NT2/D1 (cell line): ENCODE measurements around the gene TMPRSS9.
A peak's percentile ranks its signal among the peaks of the same experiment; 100 is the strongest.
"Not testable (repeated sequence)": the region's sequence is repeated elsewhere in the genome, so short reads cannot be mapped to it uniquely, and the experiment has no call there.

Source experiments
- DNase-seq: peaks from one replicate; pipeline ENCODE4 v3.0.0-alpha.2; 2011; ENCODE audit warnings: low read depth, low spot score
- H3K27me3 ChIP-seq: 2 replicates; pipeline ENCODE4 v1.6.0; 2011; ENCODE audit warnings: mild to moderate bottlenecking; ENCODE audit not compliant: insufficient read length, insufficient read depth
- H3K36me3 ChIP-seq: 2 replicates; pipeline ENCODE4 v1.6.1; 2011; ENCODE audit warnings: mild to moderate bottlenecking, low read length, mixed read lengths; ENCODE audit not compliant: insufficient read depth, insufficient read length
- H3K4me1 ChIP-seq: 2 replicates; pipeline ENCODE4 v1.5.1; 2011; ENCODE audit not compliant: insufficient read depth, insufficient read length
- H3K4me3 ChIP-seq: 2 replicates; pipeline ENCODE4 v1.5.1; 2011; ENCODE audit warnings: low read depth; ENCODE audit not compliant: insufficient read length
- H3K9ac ChIP-seq: 2 replicates; pipeline ENCODE4 v1.6.0; 2011; ENCODE audit warnings: low read depth; ENCODE audit not compliant: insufficient read length
- H3K9me3 ChIP-seq: 2 replicates; pipeline ENCODE4 v1.5.1; 2011; ENCODE audit warnings: mild to moderate bottlenecking, low read length; ENCODE audit not compliant: insufficient read depth
- SUZ12 ChIP-seq: IDR thresholded peaks from 2 replicates; pipeline ENCODE4 v1.6.1; 2011; ENCODE audit not compliant: insufficient read length, insufficient read depth; ENCODE audit errors: extremely low read depth
- YY1 ChIP-seq: IDR thresholded peaks from 2 replicates; pipeline ENCODE4 v1.6.1; 2011; ENCODE audit not compliant: insufficient read length, insufficient read depth
- ZNF274 ChIP-seq: IDR thresholded peaks from 2 replicates; pipeline ENCODE4 v1.6.1; 2011; ENCODE audit warnings: mild to moderate bottlenecking, low read depth, low read length

TMPRSS9 gene

DNA sequence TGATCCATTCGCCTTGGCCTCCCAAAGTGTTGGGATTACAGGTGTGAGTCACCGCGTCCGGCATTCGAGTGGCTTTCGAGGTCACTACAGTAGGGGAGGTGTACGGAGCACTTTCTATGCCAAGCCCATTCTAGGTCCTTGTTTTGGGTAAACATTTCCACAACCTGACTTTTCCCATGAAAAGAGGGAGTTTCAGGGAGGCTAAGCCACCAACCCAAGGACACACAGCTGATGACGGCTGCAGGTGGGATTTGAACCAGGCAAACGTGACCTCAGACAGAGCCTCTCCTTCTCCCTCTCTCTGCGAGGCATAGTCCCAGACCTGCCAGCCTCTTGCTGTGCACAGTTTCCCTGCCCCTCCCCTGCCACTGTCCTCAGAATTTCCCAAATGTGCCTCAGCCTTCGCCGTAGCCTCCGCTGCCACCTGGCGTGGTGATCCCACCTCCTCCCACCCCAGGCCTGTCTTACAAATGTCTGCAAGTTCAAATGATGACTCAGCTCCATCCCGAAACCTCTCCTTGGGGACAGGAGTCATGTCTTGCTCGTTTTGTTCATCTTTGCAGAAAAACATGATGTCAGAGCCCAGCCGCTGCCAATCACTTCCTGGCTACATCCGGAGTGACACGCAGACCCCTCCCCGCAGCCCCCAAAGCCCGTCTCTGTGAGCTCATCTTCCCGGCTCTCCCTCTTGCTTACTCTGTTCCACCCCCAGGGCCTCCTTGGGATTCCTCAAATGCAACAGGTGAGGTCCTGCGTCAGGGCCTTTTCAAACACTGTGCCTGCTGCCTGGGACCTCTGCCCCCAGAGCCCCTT is 109.2 kb downstream of the TMPRSS9 start:
- Histone ChIP-seq H3K9me3 (no peaks in the 10 kb centered on the region), H3K4me3 (peak overlapping the region; percentile 0), H3K27me3 (no peaks in the 10 kb centered on the region), H3K4me1 (peaks cover 8% of the 10 kb centered on the region), H3K9ac (peak overlapping the region; percentile 44), H3K36me3 (no peaks in the 10 kb centered on the region)
- no peak for DNase-seq
- TF ChIP-seq YY1, result no peak
- no peak for TF ChIP-seq SUZ12
- no peak for TF ChIP-seq ZNF274

DNA sequence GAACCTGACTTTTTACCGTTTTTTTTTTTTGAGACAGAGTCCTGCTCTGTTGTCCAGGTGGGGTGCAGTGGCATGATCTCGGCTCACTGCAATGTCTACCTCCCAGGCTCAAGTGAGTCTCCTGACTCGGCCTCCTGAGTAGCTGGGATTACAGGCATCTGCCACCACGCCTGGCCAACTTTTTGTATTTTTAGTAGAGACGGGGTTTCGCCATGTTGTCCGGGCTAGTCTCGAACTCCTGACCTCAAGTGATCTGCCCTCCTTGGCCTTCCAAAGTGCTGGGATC is 109.8 kb downstream of the TMPRSS9 start:
- not testable (repeated sequence) for H3K36me3 ChIP-seq, H3K4me1 ChIP-seq, H3K27me3 ChIP-seq, H3K9ac ChIP-seq, DNase-seq, H3K4me3 ChIP-seq, H3K9me3 ChIP-seq

DNA sequence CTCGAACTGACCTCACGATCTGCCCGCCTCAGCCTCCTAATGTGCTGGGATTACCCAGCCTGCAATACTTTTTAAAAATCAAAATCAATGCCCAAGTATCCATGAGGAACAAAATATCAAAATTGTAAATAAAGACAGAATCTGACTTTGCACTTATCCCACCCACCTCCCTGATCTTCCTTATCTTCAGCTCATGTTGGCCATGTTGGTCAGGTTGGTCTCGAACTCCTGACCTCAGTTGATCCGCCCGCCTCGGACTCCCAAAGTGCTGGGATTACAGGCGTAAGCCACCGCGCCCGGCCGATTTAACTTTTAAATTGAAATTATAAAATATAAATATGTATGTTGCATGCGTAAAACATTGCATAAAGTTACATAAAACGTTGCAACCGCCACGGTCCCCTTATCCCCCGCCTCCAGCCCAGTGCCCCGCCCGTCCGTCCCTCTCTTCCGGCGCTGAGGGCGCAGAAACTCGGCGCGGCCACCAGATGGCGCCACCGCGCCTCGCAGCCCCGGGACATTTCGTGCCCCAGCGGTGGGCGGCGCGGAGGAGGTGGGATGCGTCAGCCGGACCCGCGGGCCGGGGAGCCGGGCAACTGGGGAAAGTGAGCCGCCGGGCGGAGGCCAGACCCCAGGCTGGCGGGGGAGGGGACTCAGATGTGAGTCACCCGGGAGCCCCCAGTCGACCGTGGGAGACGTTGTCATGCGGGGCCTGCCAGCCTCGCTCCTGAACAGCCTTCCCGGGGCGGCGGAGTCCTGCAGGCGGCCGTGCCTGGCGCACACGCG is 114.4 kb downstream of the TMPRSS9 start:
- Histone ChIP-seq H3K9me3 (no peaks in the 10 kb centered on the region), H3K4me1 (peaks cover 4% of the 10 kb centered on the region), H3K9ac (peak overlapping the region; percentile 71), H3K27me3 (no peaks in the 10 kb centered on the region), H3K36me3 (peaks cover 23% of the 10 kb centered on the region), H3K4me3 (peak overlapping the region; percentile 42)
- TF ChIP-seq ZNF274 (no peak), YY1 (no peak), SUZ12 (no peak)
- peak; percentile 83 for DNase-seq

DNA sequence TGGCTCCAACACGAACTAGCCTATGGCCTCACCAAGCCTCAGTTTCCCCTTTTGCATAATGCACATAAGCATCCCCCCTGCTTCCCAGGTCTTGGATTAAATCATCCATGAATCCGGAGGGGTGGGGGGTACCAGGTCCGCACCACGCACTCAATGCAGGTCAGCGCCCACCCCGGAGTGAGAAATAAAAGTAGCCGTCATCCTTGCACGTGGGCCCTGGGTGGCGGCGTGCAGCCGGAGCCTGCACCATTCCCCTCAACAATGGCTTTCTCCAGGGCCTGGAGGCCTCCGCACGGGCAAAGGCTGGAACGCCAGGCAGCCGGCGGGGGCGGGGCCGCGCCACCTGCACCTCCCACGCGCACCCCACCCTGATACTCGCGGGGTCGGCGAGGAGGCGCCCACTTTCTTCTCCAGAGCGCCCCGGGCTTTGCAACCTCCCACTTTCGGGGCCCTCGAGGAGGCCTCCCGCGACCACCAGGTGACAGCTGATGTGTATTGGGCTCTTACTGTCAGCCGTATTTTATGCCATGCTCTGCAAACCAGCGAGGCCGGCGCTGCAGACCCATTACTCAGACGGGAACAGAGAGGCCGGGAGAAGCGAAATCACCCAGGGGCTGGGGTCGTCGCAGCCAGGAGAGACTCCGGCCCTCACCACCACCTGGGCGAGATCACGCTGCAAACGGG is 115.1 kb downstream of the TMPRSS9 start:
- H3K9ac ChIP-seq, result peak overlapping the region; percentile 71
- H3K4me3 ChIP-seq, result peak overlapping the region; percentile 42
- no peak for TF ChIP-seq ZNF274
- no peak for TF ChIP-seq YY1
- TF ChIP-seq SUZ12, result no peak
- peaks cover 2% of the 10 kb centered on the region for H3K27me3 ChIP-seq
- no peaks in the 10 kb centered on the region for H3K9me3 ChIP-seq
- peaks cover 10% of the 10 kb centered on the region for H3K4me1 ChIP-seq
- DNase-seq, result no peak
- peaks cover 23% of the 10 kb centered on the region for H3K36me3 ChIP-seq
